Spleen (tissue), 11 donors: ENCODE measurements around the gene CNPY2. TPM values are rescaled to one million over a fixed set of nuclear protein-coding genes. Genes with fewer than 3 reads are reported as not detected.
A peak's percentile ranks its signal among the peaks of the same experiment; 100 is the strongest.
"Not testable (repeated sequence)": the region's sequence is repeated elsewhere in the genome, so short reads cannot be mapped to it uniquely, and the experiment has no call there.

ENCODE experiments used
- DNase-seq: peaks from one replicate; pipeline ENCODE4 v3.0.0-alpha.2; 2020
- H3K27ac ChIP-seq, 8 donors: fragments of 200-600 bp; sonication (generic) in 7 of 8; 1 replicate in 4 of 8; 2 replicates in 4 of 8; pipeline versions ENCODE4 v1.5.0 to v1.8.0; 2016 to 2021; ENCODE audit warnings: inconsistent platforms in 4 of 8, mild to moderate bottlenecking in 4 of 8, moderate library complexity in 1 of 8
- H3K27me3 ChIP-seq, 7 donors: fragments of 200-600 bp; sonication (generic) in 6 of 7; replicated peaks in 1 of 7; 1 replicate in 4 of 7; 2 replicates in 3 of 7; pipeline versions ENCODE4 v1.5.0 to v1.8.0; 2016 to 2021; ENCODE audit warnings: inconsistent platforms in 3 of 7, mild to moderate bottlenecking in 1 of 7
- H3K36me3 ChIP-seq, 6 donors: fragments of 200-600 bp; sonication (generic) in 5 of 6; 1 replicate in 4 of 6; 2 replicates in 2 of 6; pipeline versions ENCODE4 v1.5.0 to v1.8.0; 2016 to 2021; ENCODE audit warnings: inconsistent platforms in 2 of 6
- H3K4me1 ChIP-seq, 6 donors: fragments of 200-600 bp; sonication (generic) in 5 of 6; 1 replicate in 3 of 6; 2 replicates in 3 of 6; pipeline versions ENCODE4 v1.5.0 to v1.8.0; 2016 to 2021; ENCODE audit warnings: inconsistent platforms in 3 of 6
- H3K4me3 ChIP-seq, 8 donors: fragments of 200-600 bp; sonication (generic) in 7 of 8; 1 replicate in 4 of 8; 2 replicates in 4 of 8; pipeline versions ENCODE4 v1.5.0 to v1.8.0; 2016 to 2021; ENCODE audit warnings: inconsistent platforms in 4 of 8, mild to moderate bottlenecking in 4 of 8, moderate library complexity in 2 of 8
- H3K9me3 ChIP-seq, 8 donors: fragments of 200-600 bp; sonication (generic) in 7 of 8; 1 replicate in 4 of 8; 2 replicates in 4 of 8; pipeline versions ENCODE4 v1.5.0 to v1.8.0; 2016 to 2021; ENCODE audit warnings: inconsistent platforms in 4 of 8
- CTCF ChIP-seq, 11 experiments: fragments of 200-600 bp in 7 of 11; fragments of 450-650 bp in 4 of 11; sonication (generic) in 4 of 11; IDR thresholded peaks in 8 of 11; conservative IDR thresholded peaks in 3 of 11; 1 replicate in 7 of 11; 2 replicates in 4 of 11; pipeline versions ENCODE4 v1.4.0 to v1.8.0; 2016 to 2021; ENCODE audit warnings: antibody characterized with exemption in 11 of 11, inconsistent platforms in 4 of 11, mild to moderate bottlenecking in 1 of 11
- POLR2A ChIP-seq, 3 donors: fragments of 450-650 bp; IDR thresholded peaks; one replicate each; pipeline ENCODE4 v1.5.1; 2017; ENCODE audit warnings: antibody characterized with exemption in 3 of 3, mild to moderate bottlenecking in 1 of 3
- POLR2AphosphoS5 ChIP-seq, 3 donors: sonication (generic); formaldehyde crosslinking; IDR thresholded peaks; one replicate each; pipeline ENCODE4 v1.5.1; 2017; ENCODE audit warnings: antibody characterized with exemption in 3 of 3
- WGBS, 5 donors: extraction: QIAGEN DNeasy Blood & Tissue Kit in 3 of 5; methylation state at CpG; one replicate each; pipeline versions ENCODE4 v1.1.5 to v1.1.7; 2013 to 2018; 5-methylcytosine and 5-hydroxymethylcytosine counted together
- intact Hi-C: fragments of 100-400 bp; cut with DNase I; formaldehyde crosslinking; loops from one replicate; pipeline ENCODE4 v1.15.0; 2023; ENCODE audit warnings: low total_unique reads
- polyA plus RNA-seq, 3 donors: library from polyadenylated mRNA; stranded (reverse); fragments of 200-250 nt; gene quantifications; one replicate each; pipeline ENCODE4 v1.2.1, GENCODE V29; 2013
- total RNA-seq, 7 donors: library from RNA; depleted of rRNA in 3 of 7; stranded (reverse); fragments of >200 nt in 3 of 7; fragmentation: NEBNext Ultra II Directional in 4 of 7; extraction: Animal tissue kit (Norgen Biotek cat#: 25700) in 4 of 7; gene quantifications; one replicate each; pipeline versions ENCODE4 v1.1.0 to v1.2.1, GENCODE V29; 2016 to 2021
- donor health status: healthy with polysubstance abuse.
- donor health status: DM: no; HTN: no; CAD: no; lungs with moderate emphysema.
- donor health status: DM: no; HTN: no; CAD: no.
- donor health status: Bipolar disorder and iron deficiency.
- donor health status: healthy.
- donor health status: DM: no; HTN: no; CAD: no.
- donor health status: DM: yes; HTN: yes; CAD: no.

CNPY2 gene
- total and polyA plus RNA-seq, 10 donors, result 63.0 to 86.9 (median 73.6) TPM

- intact Hi-C loops, result no loop called here
- WGBS, 5 donors, result 47 to 60% (median 51%) methylated on average over 5 of the region's 5 CpGs
- TF ChIP-seq CTCF (IDR thresholded peaks at IDR 0.05 in 8 of 11, conservative IDR thresholded peaks at IDR 0.05 in 3 of 11), result no peak
- no peak for TF ChIP-seq POLR2AphosphoS5 (IDR thresholded peaks at IDR 0.05)
- TF ChIP-seq POLR2A (IDR thresholded peaks at IDR 0.05), result no peak
- no peak for DNase-seq
- peaks cover 29 to 93% (median 68%) of the 10 kb centered on the region in 6 donors for H3K4me1 ChIP-seq
- no peaks in the 10 kb centered on the region for H3K27me3 ChIP-seq
- peak overlapping the region in 7 of 8 donors; percentile 5 to 99 (median 25) for H3K27ac ChIP-seq
- peak overlapping the region in 1 of 8 donors; percentile 11 for H3K4me3 ChIP-seq
- peaks cover 0 to 72% (median 5%) of the 10 kb centered on the region in 6 donors for H3K36me3 ChIP-seq
- H3K9me3 ChIP-seq, result no peaks in the 10 kb centered on the region
Measured at GRCh38 chr12:56296295-56296694, 19.5 kb downstream of the CNPY2 start.

GRCh38 chr12:56293795-56294194, 22.0 kb downstream of the CNPY2 start:
- 59 to 80% (median 74%) methylated on average over 5 of the region's 5 CpGs for WGBS, 5 donors
- Histone ChIP-seq H3K9me3 (no peaks in the 10 kb centered on the region), H3K4me3 (no peak overlapping the region)

GRCh38 chr12:56288705-56289387, 26.9 kb downstream of the CNPY2 start:
- H3K27ac ChIP-seq, result peak overlapping the region in 1 of 8 donors; percentile 34
- no peaks in the 10 kb centered on the region for H3K27me3 ChIP-seq
- TF ChIP-seq CTCF (IDR thresholded peaks at IDR 0.05 in 8 of 11, conservative IDR thresholded peaks at IDR 0.05 in 3 of 11), result no peak
- TF ChIP-seq POLR2AphosphoS5 (IDR thresholded peaks at IDR 0.05), result no peak
- no peak for TF ChIP-seq POLR2A (IDR thresholded peaks at IDR 0.05)
- 66 to 83% (median 69%) methylated on average over 3 of the region's 3 CpGs for WGBS, 5 donors
- intact Hi-C loops, result no loop called here
- H3K4me1 ChIP-seq, result peaks cover 0 to 80% (median 34%) of the 10 kb centered on the region in 6 donors
- H3K36me3 ChIP-seq, result peaks cover 0 to 98% (median 36%) of the 10 kb centered on the region in 6 donors
- no peak overlapping the region for H3K4me3 ChIP-seq
- no peaks in the 10 kb centered on the region for H3K9me3 ChIP-seq
- no peak for DNase-seq

More at GRCh38 chr12:56293795-56294194, 22.0 kb downstream of the CNPY2 start:
- no peak for DNase-seq
- H3K27ac ChIP-seq, result no peak overlapping the region
- intact Hi-C loops, result no loop called here
- H3K27me3 ChIP-seq, result no peaks in the 10 kb centered on the region
- TF ChIP-seq POLR2AphosphoS5 (IDR thresholded peaks at IDR 0.05), result no peak
- TF ChIP-seq POLR2A (IDR thresholded peaks at IDR 0.05), result no peak
- TF ChIP-seq CTCF (IDR thresholded peaks at IDR 0.05 in 8 of 11, conservative IDR thresholded peaks at IDR 0.05 in 3 of 11), result no peak
- H3K4me1 ChIP-seq, result peaks cover 19 to 98% (median 59%) of the 10 kb centered on the region in 6 donors
- peaks cover 0 to 96% (median 13%) of the 10 kb centered on the region in 6 donors for H3K36me3 ChIP-seq

- no peak overlapping the region for H3K4me3 ChIP-seq
- 53 to 78% (median 63%) methylated on average over 4 of the region's 4 CpGs for WGBS, 5 donors
- intact Hi-C loops, result no loop called here
- no peak for TF ChIP-seq CTCF (IDR thresholded peaks at IDR 0.05 in 8 of 11, conservative IDR thresholded peaks at IDR 0.05 in 3 of 11)
- no peak for TF ChIP-seq POLR2A (IDR thresholded peaks at IDR 0.05)
- no peak for TF ChIP-seq POLR2AphosphoS5 (IDR thresholded peaks at IDR 0.05)
- DNase-seq, result no peak
- no peaks in the 10 kb centered on the region for H3K27me3 ChIP-seq
- H3K36me3 ChIP-seq, result peaks cover 4 to 99% (median 58%) of the 10 kb centered on the region in 6 donors
- peak overlapping the region in 2 of 8 donors; percentile 14 to 38 for H3K27ac ChIP-seq
- peaks cover 0 to 54% (median 20%) of the 10 kb centered on the region in 6 donors for H3K4me1 ChIP-seq
- no peaks in the 10 kb centered on the region for H3K9me3 ChIP-seq
Measured at GRCh38 chr12:56286044-56286830, 29.6 kb downstream of the CNPY2 start.

GRCh38 chr12:56284263-56284662, 31.5 kb downstream of the CNPY2 start:
- H3K27me3 ChIP-seq, intact Hi-C loops, H3K27ac ChIP-seq, DNase-seq, H3K9me3 ChIP-seq, H3K4me3 ChIP-seq: not testable (repeated sequence)
- Histone ChIP-seq H3K36me3 (peaks cover 4 to 99% (median 73%) of the 10 kb centered on the region in 6 donors), H3K4me1 (peaks cover 0 to 37% (median 17%) of the 10 kb centered on the region in 6 donors)
- 88 to 95% (median 91%) methylated on average over 5 of the region's 5 CpGs for WGBS, 5 donors
